Upper lobe of left lung (tissue), 6 donors: ENCODE results near the gene BCS1L. TPM values are rescaled to one million over a fixed set of nuclear protein-coding genes. Genes with fewer than 3 reads are reported as not detected.

Experiments used
- ATAC-seq, 2 donors: fragments of 200-7000 bp; cut with Tn5 transposase; one replicate each; pipeline ENCODE4 v1.9.1; 2022; ENCODE audit warnings: mild to moderate bottlenecking in 2 of 2, moderate library complexity in 2 of 2; ENCODE audit not compliant: low FRiP score in 2 of 2
- DNase-seq, 2 donors: peaks; one replicate each; pipeline ENCODE4 v3.0.0-alpha.2; 2019 to 2020
- H3K27ac ChIP-seq, 4 donors: fragments of 200-600 bp; sonication (generic); one replicate each; pipeline ENCODE4 v1.5.1; 2016 to 2019
- H3K27me3 ChIP-seq, 4 donors: fragments of 200-600 bp; sonication (generic); one replicate each; pipeline ENCODE4 v1.5.1; 2017 to 2019
- H3K36me3 ChIP-seq, 4 donors: fragments of 200-600 bp; sonication (generic); one replicate each; pipeline ENCODE4 v1.5.1; 2016 to 2019
- H3K4me1 ChIP-seq, 4 donors: fragments of 200-600 bp; sonication (generic); one replicate each; pipeline ENCODE4 v1.5.1; 2018 to 2019
- H3K4me3 ChIP-seq, 4 donors: fragments of 200-600 bp; sonication (generic); one replicate each; pipeline ENCODE4 v1.5.1; 2017 to 2019; ENCODE audit warnings: mild to moderate bottlenecking in 2 of 4, moderate library complexity in 1 of 4
- H3K9me3 ChIP-seq, 4 donors: fragments of 200-600 bp; sonication (generic); one replicate each; pipeline ENCODE4 v1.5.1; 2018 to 2019
- EP300 ChIP-seq, 4 donors: sonication (generic); formaldehyde crosslinking; IDR thresholded peaks; one replicate each; pipeline ENCODE4 v1.5.1; 2017; ENCODE audit warnings: antibody characterized with exemption in 4 of 4, control low read depth in 2 of 4
- POLR2A ChIP-seq, 4 donors: fragments of 450-650 bp; IDR thresholded peaks; one replicate each; pipeline ENCODE4 v1.5.1; 2016 to 2017; ENCODE audit warnings: antibody characterized with exemption in 4 of 4, mild to moderate bottlenecking in 2 of 4
- POLR2AphosphoS5 ChIP-seq, 2 donors: sonication (generic); formaldehyde crosslinking; IDR thresholded peaks; one replicate each; pipeline ENCODE4 v1.5.1; 2017; ENCODE audit warnings: antibody characterized with exemption in 2 of 2
- WGBS, 2 donors: methylation state at CpG; one replicate each; pipeline ENCODE4 v1.1.5; 2017 to 2018; 5-methylcytosine and 5-hydroxymethylcytosine counted together
- total RNA-seq, 6 donors: library from RNA; depleted of rRNA in 4 of 6; stranded (reverse); fragments of >200 nt in 4 of 6; gene quantifications; one replicate each; pipeline versions ENCODE4 v1.1.0 to v1.2.1, GENCODE V29; 2016 to 2021
- TF ChIP-seq, protein P1 (sequence below), 6 experiments: fragments of 450-650 bp in 4 of 6; fragments of 200-600 bp in 2 of 6; sonication (generic) in 2 of 6; IDR thresholded peaks; one replicate each; pipeline ENCODE4 v1.5.1; 2016 to 2019; ENCODE audit warnings: antibody characterized with exemption in 6 of 6
- donor health status: DM: no; HTN: no; CAD: no; lungs with moderate emphysema.
- donor health status: DM: no; HTN: yes; CAD: no; lungs with severe emphysema.

BCS1L gene, protein sequence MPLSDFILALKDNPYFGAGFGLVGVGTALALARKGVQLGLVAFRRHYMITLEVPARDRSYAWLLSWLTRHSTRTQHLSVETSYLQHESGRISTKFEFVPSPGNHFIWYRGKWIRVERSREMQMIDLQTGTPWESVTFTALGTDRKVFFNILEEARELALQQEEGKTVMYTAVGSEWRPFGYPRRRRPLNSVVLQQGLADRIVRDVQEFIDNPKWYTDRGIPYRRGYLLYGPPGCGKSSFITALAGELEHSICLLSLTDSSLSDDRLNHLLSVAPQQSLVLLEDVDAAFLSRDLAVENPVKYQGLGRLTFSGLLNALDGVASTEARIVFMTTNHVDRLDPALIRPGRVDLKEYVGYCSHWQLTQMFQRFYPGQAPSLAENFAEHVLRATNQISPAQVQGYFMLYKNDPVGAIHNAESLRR
- total RNA-seq, result 100 to 1,000 TPM in 1 of 6 donors, 10 to 100 TPM in 5; 18.2 to 128 (median 32.2) TPM

DNA sequence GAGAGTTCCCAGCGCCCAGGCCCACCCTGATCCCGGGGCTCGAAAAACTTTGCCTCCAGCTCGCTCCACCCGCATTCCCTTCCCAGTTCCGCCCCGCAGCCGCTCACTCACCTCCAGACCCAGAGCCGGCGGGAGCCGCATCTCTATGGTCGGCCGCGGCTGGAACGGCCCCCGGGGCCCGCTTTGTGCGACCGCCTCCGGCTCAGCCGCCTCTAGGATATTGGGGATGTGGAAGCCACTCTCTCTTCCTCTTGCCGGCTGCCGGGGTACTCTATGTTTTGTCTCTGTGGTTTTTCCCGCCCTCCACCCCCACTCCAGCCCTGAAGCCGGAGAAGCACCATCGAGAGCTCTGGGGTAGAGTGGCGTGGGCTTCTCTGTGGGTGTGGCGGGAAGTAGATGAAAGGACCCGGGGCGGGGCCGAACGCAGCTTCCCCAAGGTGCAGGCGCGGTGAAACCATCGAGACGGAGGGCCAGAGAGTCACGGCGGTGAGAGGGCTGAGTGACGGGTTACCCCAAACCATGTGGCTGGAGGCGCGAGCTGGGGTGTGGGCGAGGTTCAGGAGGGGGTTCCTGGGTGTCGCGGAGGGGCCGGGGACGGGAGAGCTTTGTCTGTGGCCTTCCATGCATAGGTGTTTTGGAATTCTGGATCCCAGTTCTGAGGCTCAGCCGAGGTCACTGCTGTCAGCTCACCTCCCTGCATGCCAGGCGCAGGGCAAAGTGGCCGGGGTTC lies at the start of gene BCS1L, which contains the start of gene ZNF142:
Gene BCS1L (plus strand): TSS at position 426 of the 730 bp plus-strand sequence. CDS start 1,305 bp downstream, outside the sequence.
Gene ZNF142 (minus strand): TSS at position 366 of the 730 bp plus-strand sequence. CDS start 3,194 bp downstream, outside the sequence.
- Histone ChIP-seq H3K4me3 (peak within 1 kb of the TSS; percentile 62 to 86 (median 78)), H3K9me3 (no peaks in the 10 kb centered on the region), H3K4me1 (peaks cover 12 to 22% (median 18%) of the 10 kb centered on the region in 4 donors), H3K36me3 (peaks cover 23 to 57% (median 45%) of the 10 kb centered on the region in 4 donors), H3K27me3 (no peaks in the 10 kb centered on the region), H3K27ac (peak within 1 kb of the TSS; percentile 58 to 81 (median 76))
- peak; percentile 97 to 98 for ATAC-seq
- TF ChIP-seq POLR2A (IDR thresholded peaks at IDR 0.05) (peak in 1 of 4 donors; percentile 61), POLR2AphosphoS5 (IDR thresholded peaks at IDR 0.05) (peak in 1 of 2 donors; percentile 71), EP300 (IDR thresholded peaks at IDR 0.05) (no peak)
- WGBS, 2 donors, result 0% methylated on average over 27 to 35 of the region's 49 CpGs
- peak; percentile 92 to 96 for DNase-seq

DNA sequence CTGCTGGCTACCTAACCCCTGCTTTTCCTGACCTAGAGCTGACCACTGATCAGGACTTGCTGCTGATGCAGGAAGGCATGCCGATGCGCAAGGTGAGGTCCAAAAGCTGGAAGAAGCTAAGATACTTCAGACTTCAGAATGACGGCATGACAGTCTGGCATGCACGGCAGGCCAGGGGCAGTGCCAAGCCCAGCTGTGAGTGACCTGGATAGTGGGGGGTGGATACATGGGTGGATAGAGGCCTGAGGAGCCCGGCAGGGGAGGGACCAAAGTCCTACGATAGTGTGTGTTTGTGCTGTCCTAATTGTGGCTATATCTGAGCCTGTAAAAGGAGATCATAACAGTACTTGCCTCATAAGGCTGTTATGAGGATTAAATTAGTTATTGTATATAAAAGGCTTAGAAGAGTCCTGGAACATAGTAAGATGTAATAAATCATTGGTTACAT lies 43.6 kb upstream of the BCS1L start:
- no peak for DNase-seq
- Histone ChIP-seq H3K36me3 (no peaks in the 10 kb centered on the region), H3K27me3 (no peaks in the 10 kb centered on the region), H3K4me3 (no peak overlapping the region), H3K27ac (no peak overlapping the region), H3K9me3 (no peaks in the 10 kb centered on the region), H3K4me1 (no peaks in the 10 kb centered on the region)
- no peak for TF ChIP-seq POLR2AphosphoS5 (IDR thresholded peaks at IDR 0.05)
- no peak for TF ChIP-seq POLR2A (IDR thresholded peaks at IDR 0.05)
- TF ChIP-seq, protein P1, sequence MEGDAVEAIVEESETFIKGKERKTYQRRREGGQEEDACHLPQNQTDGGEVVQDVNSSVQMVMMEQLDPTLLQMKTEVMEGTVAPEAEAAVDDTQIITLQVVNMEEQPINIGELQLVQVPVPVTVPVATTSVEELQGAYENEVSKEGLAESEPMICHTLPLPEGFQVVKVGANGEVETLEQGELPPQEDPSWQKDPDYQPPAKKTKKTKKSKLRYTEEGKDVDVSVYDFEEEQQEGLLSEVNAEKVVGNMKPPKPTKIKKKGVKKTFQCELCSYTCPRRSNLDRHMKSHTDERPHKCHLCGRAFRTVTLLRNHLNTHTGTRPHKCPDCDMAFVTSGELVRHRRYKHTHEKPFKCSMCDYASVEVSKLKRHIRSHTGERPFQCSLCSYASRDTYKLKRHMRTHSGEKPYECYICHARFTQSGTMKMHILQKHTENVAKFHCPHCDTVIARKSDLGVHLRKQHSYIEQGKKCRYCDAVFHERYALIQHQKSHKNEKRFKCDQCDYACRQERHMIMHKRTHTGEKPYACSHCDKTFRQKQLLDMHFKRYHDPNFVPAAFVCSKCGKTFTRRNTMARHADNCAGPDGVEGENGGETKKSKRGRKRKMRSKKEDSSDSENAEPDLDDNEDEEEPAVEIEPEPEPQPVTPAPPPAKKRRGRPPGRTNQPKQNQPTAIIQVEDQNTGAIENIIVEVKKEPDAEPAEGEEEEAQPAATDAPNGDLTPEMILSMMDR (IDR thresholded peaks at IDR 0.05), result no peak
- TF ChIP-seq EP300 (IDR thresholded peaks at IDR 0.05), result no peak
- no peak for ATAC-seq
- 83 to 86% methylated on average over 6 of the region's 6 CpGs for WGBS, 2 donors

DNA sequence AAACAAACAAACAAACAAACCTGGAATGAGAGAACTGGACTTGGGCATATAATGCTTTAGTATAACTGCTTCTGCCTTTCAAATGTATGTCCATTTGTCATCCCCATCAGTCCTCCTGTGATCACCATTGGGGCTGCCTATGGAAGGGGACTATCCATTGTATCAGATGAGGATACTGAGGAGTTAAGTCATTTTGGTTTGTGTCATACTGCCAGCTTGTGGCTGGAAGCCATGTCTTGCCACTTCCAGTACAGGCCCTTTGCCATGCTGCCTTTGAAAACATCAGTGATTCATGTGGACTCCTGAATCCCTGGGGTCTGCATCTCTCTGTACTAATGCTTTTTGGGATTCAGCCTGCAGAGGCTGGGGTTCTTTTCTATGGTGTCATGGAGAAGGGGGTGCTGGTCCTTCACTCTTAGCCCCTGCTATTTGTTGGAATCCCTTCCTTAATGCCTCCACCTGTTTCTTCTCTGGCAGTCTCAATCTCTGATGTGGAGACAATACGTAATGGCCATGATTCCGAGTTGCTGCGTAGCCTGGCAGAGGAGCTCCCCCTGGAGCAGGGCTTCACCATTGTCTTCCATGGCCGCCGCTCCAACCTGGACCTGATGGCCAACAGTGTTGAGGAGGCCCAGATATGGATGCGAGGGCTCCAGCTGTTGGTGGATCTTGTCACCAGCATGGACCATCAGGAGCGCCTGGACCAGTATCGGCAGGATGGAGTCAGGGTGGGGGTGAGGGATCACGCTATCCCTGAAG lies 41.2 kb upstream of the BCS1L start:
- Histone ChIP-seq H3K27me3 (no peaks in the 10 kb centered on the region), H3K4me1 (peaks cover 0 to 6% (median 2%) of the 10 kb centered on the region in 4 donors), H3K9me3 (no peaks in the 10 kb centered on the region), H3K4me3 (no peak overlapping the region), H3K36me3 (no peaks in the 10 kb centered on the region), H3K27ac (no peak overlapping the region)
- TF ChIP-seq EP300 (IDR thresholded peaks at IDR 0.05), result no peak
- no peak for TF ChIP-seq POLR2AphosphoS5 (IDR thresholded peaks at IDR 0.05)
- no peak for TF ChIP-seq POLR2A (IDR thresholded peaks at IDR 0.05)
- TF ChIP-seq, protein P1 (IDR thresholded peaks at IDR 0.05), result no peak
- no peak for DNase-seq
- ATAC-seq, result no peak
- WGBS, 2 donors, result 93 to 96% methylated on average over 9 of the region's 9 CpGs

DNA sequence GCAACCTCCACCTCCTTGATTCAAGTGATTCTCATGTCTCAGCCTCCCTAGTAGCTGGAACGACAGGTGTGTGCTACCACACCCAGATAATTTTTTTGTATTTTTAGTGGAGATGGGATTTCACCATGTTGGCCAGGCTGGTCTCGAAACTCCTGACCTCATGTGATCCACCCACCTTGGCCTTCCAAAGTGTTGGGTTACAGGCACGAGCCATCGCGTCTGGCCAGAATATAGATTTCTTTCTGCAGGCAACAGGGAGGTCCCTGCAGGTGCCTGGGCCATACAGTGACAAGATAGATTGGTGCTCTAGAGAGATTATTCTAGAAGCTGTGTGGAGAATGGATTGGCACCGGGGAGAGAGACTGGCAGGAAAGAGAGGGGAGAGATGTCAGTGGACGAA lies 38.5 kb upstream of the BCS1L start:
- no peak overlapping the region for H3K27ac ChIP-seq
- peaks cover 0 to 6% (median 2%) of the 10 kb centered on the region in 4 donors for H3K4me1 ChIP-seq
- no peaks in the 10 kb centered on the region for H3K36me3 ChIP-seq
- DNase-seq (no peak), ATAC-seq (no peak)
- TF ChIP-seq, protein P1 (IDR thresholded peaks at IDR 0.05), result no peak
- TF ChIP-seq POLR2AphosphoS5 (IDR thresholded peaks at IDR 0.05) (no peak), POLR2A (IDR thresholded peaks at IDR 0.05) (no peak), EP300 (IDR thresholded peaks at IDR 0.05) (no peak)
- no peaks in the 10 kb centered on the region for H3K27me3 ChIP-seq
- no peaks in the 10 kb centered on the region for H3K9me3 ChIP-seq
- WGBS, 2 donors, result 75 to 81% methylated on average over 7 of the region's 7 CpGs
- no peak overlapping the region for H3K4me3 ChIP-seq
